Measurements from ENCODE around the gene BTG1. TPM values are rescaled to one million over a fixed set of nuclear protein-coding genes. Genes with fewer than 3 reads are reported as not detected.

Gene BTG1
- total RNA-seq, 2 experiments from 2014 or later = 32.8 to 93.4 TPM

- H3K79me2 ChIP-seq (ENCODE audit: insufficient read depth, low read depth, low read length) = peaks cover 58% of the 10 kb centered on the region
Measured at GRCh38 chr12:92146497-92147224, 1.0 kb upstream of the BTG1 start.

GRCh38 chr12:92145481-92145730, 240 bp downstream of the BTG1 start:
- no peak for DNase-seq (ENCODE audit: low spot score)
- intact Hi-C loops (cut with micrococcal nuclease; ENCODE audit: unreplicated experiment) = loop anchor here (2.0 kb wide), 1 partner anchor 111 kb away; no protein-coding TSS in a partner anchor
- BruUV-seq (replicated peaks) = no TSS peak
- TF ChIP-seq CTCF (conservative IDR thresholded peaks at IDR 0.05; ENCODE audit: low read length) = no peak
- no peak for TF ChIP-seq EZH2phosphoT487 (IDR thresholded peaks at IDR 0.05; ENCODE audit: borderline replicate concordance, low read depth, low read length)
- Histone ChIP-seq H3K4me1 (ENCODE audit: insufficient read depth, low read length, poor library complexity, severe bottlenecking) (peaks cover 16% of the 10 kb centered on the region), H3K36me3 (ENCODE audit: insufficient read depth, low read length) (peaks cover 46% of the 10 kb centered on the region), H3K27ac (ENCODE audit: low read depth, low read length, poor library complexity, severe bottlenecking) (peak overlapping the region; percentile 63), H3K4me2 (ENCODE audit: low read length) (peak overlapping the region; percentile 98), H3K79me2 (ENCODE audit: insufficient read depth, low read depth, low read length) (peaks cover 71% of the 10 kb centered on the region), H4K20me1 (ENCODE audit: insufficient read depth, low read length) (peaks cover 43% of the 10 kb centered on the region), H3K9me2 (ENCODE audit: insufficient read depth, low read length) (no peaks in the 10 kb centered on the region), H3K9me3 (ENCODE audit: low read length) (no peaks in the 10 kb centered on the region), H3K4me3 (ENCODE audit: low read depth, low read length, poor library complexity, severe bottlenecking) (peak overlapping the region; percentile 86), H2AFZ (ENCODE audit: low read length) (no peak overlapping the region)
- CTCF ChIA-PET (ENCODE audit: unreplicated experiment) = interaction anchor here (0.9 to 2.5 kb wide), 7 partner anchors 9 to 358 kb away, joined by 3 to 14 read pairs (median 3); no protein-coding TSS in a partner anchor
- POLR2A ChIA-PET = interaction anchor here (0.6 to 5.5 kb wide), 61 partner anchors 10 to 423 kb away, joined by 3 to 86 read pairs (median 5); no protein-coding TSS in a partner anchor

More at GRCh38 chr12:92146497-92147224, 1.0 kb upstream of the BTG1 start:
- H2AFZ ChIP-seq (ENCODE audit: low read length) = peak overlapping the region; percentile 66
- peak overlapping the region; percentile 96 for H3K4me2 ChIP-seq (ENCODE audit: low read length)
- H3K27ac ChIP-seq (ENCODE audit: low read depth, low read length, poor library complexity, severe bottlenecking) = peak overlapping the region; percentile 73
- peaks cover 31% of the 10 kb centered on the region for H4K20me1 ChIP-seq (ENCODE audit: insufficient read depth, low read length)
- TSS peak; percentile 83 for BruUV-seq (replicated peaks)
- peaks cover 33% of the 10 kb centered on the region for H3K36me3 ChIP-seq (ENCODE audit: insufficient read depth, low read length)
- H3K9me3 ChIP-seq (ENCODE audit: low read length) = no peaks in the 10 kb centered on the region
- no peaks in the 10 kb centered on the region for H3K9me2 ChIP-seq (ENCODE audit: insufficient read depth, low read length)
- ChIA-PET POLR2A (interaction anchor here (0.6 to 5.5 kb wide), 55 partner anchors 9 to 422 kb away, joined by 3 to 86 read pairs (median 5); no protein-coding TSS in a partner anchor), CTCF (ENCODE audit: unreplicated experiment) (interaction anchor here (1.2 to 2.5 kb wide), 5 partner anchors 25 to 357 kb away, joined by 3 to 14 read pairs (median 5); no protein-coding TSS in a partner anchor)
- peak; percentile 48 for DNase-seq (ENCODE audit: low spot score)
- peak overlapping the region; percentile 88 for H3K4me3 ChIP-seq (ENCODE audit: low read depth, low read length, poor library complexity, severe bottlenecking)
- peaks cover 16% of the 10 kb centered on the region for H3K4me1 ChIP-seq (ENCODE audit: insufficient read depth, low read length, poor library complexity, severe bottlenecking)
- no peak for TF ChIP-seq CTCF (conservative IDR thresholded peaks at IDR 0.05; ENCODE audit: low read length)
- no peak for TF ChIP-seq EZH2phosphoT487 (IDR thresholded peaks at IDR 0.05; ENCODE audit: borderline replicate concordance, low read depth, low read length)
- intact Hi-C loops (cut with micrococcal nuclease; ENCODE audit: unreplicated experiment) = loop anchor here (1.0 kb wide), 5 partner anchors 26 to 424 kb away; no protein-coding TSS in a partner anchor
